Testis (tissue), 3 donors: ENCODE data around the gene NAIF1. TPM values are rescaled to one million over a fixed set of nuclear protein-coding genes. Genes with fewer than 3 reads are reported as not detected.
"Not testable (repeated sequence)": the region's sequence is repeated elsewhere in the genome, so short reads cannot be mapped to it uniquely, and the experiment has no call there.

Experiments used
- DNase-seq: peaks from one replicate; pipeline ENCODE4 v3.0.0-alpha.2; 2019
- H3K27ac ChIP-seq, 2 donors: fragments of 200-600 bp; sonication (generic); one replicate each; pipeline ENCODE4 v1.5.1; 2019
- H3K27me3 ChIP-seq: fragments of 200-600 bp; sonication (generic); one replicate; pipeline ENCODE4 v1.5.1; 2019
- H3K36me3 ChIP-seq: fragments of 200-600 bp; sonication (generic); one replicate; pipeline ENCODE4 v1.5.1; 2017; ENCODE audit warnings: low read depth; ENCODE audit errors: missing control alignments
- H3K4me1 ChIP-seq: fragments of 200-600 bp; sonication (generic); one replicate; pipeline ENCODE4 v1.5.1; 2019
- H3K4me3 ChIP-seq, 2 donors: fragments of 200-600 bp; sonication (generic); one replicate each; pipeline ENCODE4 v1.5.1; 2017 to 2019
- H3K9me3 ChIP-seq: fragments of 200-600 bp; sonication (generic); one replicate; pipeline ENCODE4 v1.5.1; 2017
- CTCF ChIP-seq, 3 experiments: fragments of 450-650 bp in 2 of 3; fragments of 200-600 bp in 1 of 3; sonication (generic) in 1 of 3; IDR thresholded peaks; one replicate each; pipeline ENCODE4 v1.5.1; 2016 to 2019; ENCODE audit warnings: antibody characterized with exemption in 3 of 3, mild to moderate bottlenecking in 2 of 3, moderate library complexity in 1 of 3
- POLR2A ChIP-seq: fragments of 450-650 bp; IDR thresholded peaks from one replicate; pipeline ENCODE4 v1.6.1; 2017; ENCODE audit warnings: antibody characterized with exemption, mild to moderate bottlenecking, moderate library complexity
- WGBS, 2 donors: methylation state at CpG; one replicate each; pipeline ENCODE4 v1.1.5; 2018; 5-methylcytosine and 5-hydroxymethylcytosine counted together
- intact Hi-C: fragments of 100-400 bp; cut with DNase I; formaldehyde crosslinking; loops from one replicate; pipeline ENCODE4 v1.15.1; 2023; ENCODE audit warnings: low total_unique reads
- polyA plus RNA-seq: library from polyadenylated mRNA; stranded (reverse); fragments of 350-450 nt; fragmentation: Illumina TruSeq; extraction: RNeasy Lipid Tissue Mini Kit (QIAGEN cat#74804); gene quantifications from one replicate; pipeline ENCODE4 v1.2.3, GENCODE V29; 2014; ENCODE audit warnings: low read depth, low replicate concordance; ENCODE audit not compliant: insufficient read depth
- total RNA-seq, 2 donors: library from RNA; depleted of rRNA; stranded (reverse); fragments of >200 nt; gene quantifications; one replicate each; pipeline ENCODE4 v1.2.3, GENCODE V29; 2016

NAIF1 gene
- total and polyA plus RNA-seq, 3 donors from 2014 or later = 18.5 to 25.1 (median 19.4) TPM

DNA sequence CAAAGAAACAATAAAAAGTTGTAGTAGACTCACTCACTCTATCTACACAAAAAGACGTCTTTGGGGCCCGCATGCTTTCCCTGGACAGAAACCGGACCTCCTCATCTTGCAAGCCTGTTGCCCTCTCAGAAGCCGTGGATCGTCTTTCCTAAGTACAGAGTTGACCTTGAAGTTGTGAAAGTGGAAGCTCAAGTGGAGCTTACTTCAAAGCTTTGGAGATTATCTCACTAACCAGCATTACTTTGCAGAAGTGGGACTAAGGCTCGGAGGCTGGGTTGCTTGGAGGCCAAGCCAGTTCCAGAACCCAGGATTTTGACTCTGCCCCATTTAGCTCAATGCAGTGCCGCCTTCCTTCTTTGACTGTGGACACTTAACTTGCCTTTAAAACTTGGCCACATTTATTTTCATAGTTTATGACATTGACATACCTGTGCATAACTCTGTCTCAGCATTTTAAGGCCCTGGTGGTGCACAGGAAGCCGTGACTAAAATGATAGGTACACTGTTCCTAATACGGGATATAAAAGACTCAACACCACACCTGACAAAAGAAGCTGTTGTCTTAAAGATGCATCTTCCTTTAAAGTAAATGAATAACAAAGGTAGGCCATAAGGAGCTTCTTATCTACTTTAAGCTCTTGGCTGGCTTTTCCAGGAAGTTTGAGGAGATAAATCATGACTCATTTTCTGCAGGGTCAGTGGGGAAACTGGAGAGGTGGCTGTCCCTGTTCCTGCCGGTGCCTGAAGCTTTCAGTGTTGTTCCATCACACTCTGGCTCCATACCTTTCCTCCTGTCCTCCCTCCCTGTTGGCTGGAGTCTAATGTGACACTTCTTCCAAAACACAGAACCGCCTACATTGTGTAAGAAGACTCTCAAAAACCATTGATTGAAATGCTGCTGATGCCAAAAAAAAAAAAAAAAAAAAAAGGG is 11.6 kb upstream of the NAIF1 start:
- WGBS, 2 donors = 33 to 51% methylated on average over 11 of the region's 11 CpGs
- H3K27me3 ChIP-seq = no peaks in the 10 kb centered on the region
- H3K9me3 ChIP-seq = no peaks in the 10 kb centered on the region
- TF ChIP-seq CTCF (IDR thresholded peaks at IDR 0.05) (no peak), POLR2A (no peak)
- DNase-seq = no peak
- no peak overlapping the region for H3K4me3 ChIP-seq
- H3K36me3 ChIP-seq = no peaks in the 10 kb centered on the region
- H3K27ac ChIP-seq = peak overlapping the region; percentile 22 to 65
- peaks cover 40% of the 10 kb centered on the region for H3K4me1 ChIP-seq
- intact Hi-C loops = no loop called here

DNA sequence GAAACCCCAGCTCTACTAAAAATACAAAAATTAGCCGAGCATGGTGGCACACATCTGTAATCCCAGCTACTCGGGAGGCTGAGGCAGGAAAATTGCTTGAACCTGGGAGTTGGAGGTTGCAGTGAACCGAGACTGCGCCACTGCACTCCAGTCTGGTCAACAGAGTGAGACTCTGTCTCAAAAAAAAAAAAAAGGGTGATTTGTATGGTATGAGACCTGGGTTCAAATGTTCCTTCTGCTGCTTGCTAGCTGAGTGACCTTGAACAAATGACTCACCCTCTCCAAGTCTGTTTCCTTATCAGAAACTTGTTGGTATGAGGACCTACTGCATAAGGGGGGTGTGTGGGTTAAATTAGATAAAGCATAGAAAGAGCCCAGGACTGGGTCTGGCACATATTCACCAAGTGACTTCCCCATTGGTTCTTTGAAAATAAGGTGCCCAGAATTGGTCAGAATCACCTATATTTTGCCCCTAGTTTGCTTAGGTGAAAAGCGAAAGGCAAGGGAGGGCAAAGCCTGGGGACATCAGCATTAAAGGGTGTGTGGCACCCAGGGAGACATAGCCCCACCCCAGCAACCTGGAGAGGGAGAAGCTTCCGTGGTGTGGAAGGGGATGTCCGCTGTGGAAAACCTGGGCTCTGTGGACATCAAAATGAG is 10.9 kb upstream of the NAIF1 start:
- intact Hi-C loops = no loop called here
- no peaks in the 10 kb centered on the region for H3K9me3 ChIP-seq
- H3K36me3 ChIP-seq = no peaks in the 10 kb centered on the region
- no peak for DNase-seq
- 78% methylated on average over 7 of the region's 7 CpGs for WGBS, 2 donors
- no peak overlapping the region for H3K4me3 ChIP-seq
- H3K27me3 ChIP-seq = no peaks in the 10 kb centered on the region
- TF ChIP-seq CTCF (IDR thresholded peaks at IDR 0.05) (no peak), POLR2A (no peak)
- H3K27ac ChIP-seq = peak overlapping the region; percentile 22 to 65
- H3K4me1 ChIP-seq = peaks cover 47% of the 10 kb centered on the region

GRCh38 chr9:128073253-128073886 is 6.2 kb upstream of the NAIF1 start:
- intact Hi-C loops = no loop called here
- no peaks in the 10 kb centered on the region for H3K9me3 ChIP-seq
- no peak overlapping the region for H3K4me3 ChIP-seq
- H3K27me3 ChIP-seq = no peaks in the 10 kb centered on the region
- no peak for DNase-seq
- 64 to 68% methylated on average over 7 of the region's 7 CpGs for WGBS, 2 donors
- H3K36me3 ChIP-seq = no peaks in the 10 kb centered on the region
- H3K4me1 ChIP-seq = peaks cover 38% of the 10 kb centered on the region
- peak overlapping the region; percentile 75 to 81 for H3K27ac ChIP-seq
- TF ChIP-seq CTCF (IDR thresholded peaks at IDR 0.05) (no peak), POLR2A (no peak)

- 23 to 25% methylated on average over 5 of the region's 5 CpGs for WGBS, 2 donors
- Histone ChIP-seq H3K27ac (peak overlapping the region; percentile 75 to 81), H3K27me3 (no peaks in the 10 kb centered on the region), H3K4me3 (no peak overlapping the region), H3K36me3 (no peaks in the 10 kb centered on the region), H3K4me1 (peaks cover 32% of the 10 kb centered on the region), H3K9me3 (no peaks in the 10 kb centered on the region)
- peak; percentile 86 for DNase-seq
- intact Hi-C loops = no loop called here
- TF ChIP-seq CTCF (IDR thresholded peaks at IDR 0.05) (no peak), POLR2A (no peak)
Observed at GRCh38 chr9:128072144-128073021, 5.3 kb upstream of the NAIF1 start.

DNA sequence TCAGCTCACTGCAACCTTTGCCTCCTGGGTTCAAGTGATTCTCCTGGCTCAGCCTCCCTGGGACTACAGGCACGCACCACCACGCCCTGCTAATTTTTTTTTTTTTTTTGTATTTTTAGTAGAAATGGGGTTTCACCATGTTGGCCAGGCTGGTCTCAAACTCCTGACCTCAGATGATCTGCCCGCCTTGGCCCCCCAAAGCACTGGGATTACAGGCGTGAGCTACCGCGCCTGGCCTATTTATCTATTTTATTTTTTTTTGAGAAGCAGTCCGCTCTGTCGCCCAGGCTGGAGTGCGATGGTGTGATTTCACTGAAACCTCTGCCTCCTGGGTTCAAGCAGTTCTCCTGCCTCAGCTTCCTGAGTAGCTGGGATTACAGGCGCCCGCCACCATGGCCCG is 4.4 kb upstream of the NAIF1 start:
- H3K27me3 ChIP-seq, intact Hi-C loops, H3K4me3 ChIP-seq, H3K9me3 ChIP-seq, H3K36me3 ChIP-seq, DNase-seq: not testable (repeated sequence)
- WGBS, 2 donors = 80 to 89% methylated on average over 12 of the region's 12 CpGs
- peaks cover 37% of the 10 kb centered on the region for H3K4me1 ChIP-seq
- peak overlapping the region; percentile 75 to 81 for H3K27ac ChIP-seq
